ENCODE results near the gene ODF2L. TPM values are rescaled to one million over a fixed set of nuclear protein-coding genes. Genes with fewer than 3 reads are reported as not detected.

ODF2L gene
- total and polyA plus RNA-seq, 9 of the 15 experiments (the other 6 are each of a cell fraction or from before 2014, with no cell fraction given): 2.2 to 6.0 (median 4.7) TPM

DNA sequence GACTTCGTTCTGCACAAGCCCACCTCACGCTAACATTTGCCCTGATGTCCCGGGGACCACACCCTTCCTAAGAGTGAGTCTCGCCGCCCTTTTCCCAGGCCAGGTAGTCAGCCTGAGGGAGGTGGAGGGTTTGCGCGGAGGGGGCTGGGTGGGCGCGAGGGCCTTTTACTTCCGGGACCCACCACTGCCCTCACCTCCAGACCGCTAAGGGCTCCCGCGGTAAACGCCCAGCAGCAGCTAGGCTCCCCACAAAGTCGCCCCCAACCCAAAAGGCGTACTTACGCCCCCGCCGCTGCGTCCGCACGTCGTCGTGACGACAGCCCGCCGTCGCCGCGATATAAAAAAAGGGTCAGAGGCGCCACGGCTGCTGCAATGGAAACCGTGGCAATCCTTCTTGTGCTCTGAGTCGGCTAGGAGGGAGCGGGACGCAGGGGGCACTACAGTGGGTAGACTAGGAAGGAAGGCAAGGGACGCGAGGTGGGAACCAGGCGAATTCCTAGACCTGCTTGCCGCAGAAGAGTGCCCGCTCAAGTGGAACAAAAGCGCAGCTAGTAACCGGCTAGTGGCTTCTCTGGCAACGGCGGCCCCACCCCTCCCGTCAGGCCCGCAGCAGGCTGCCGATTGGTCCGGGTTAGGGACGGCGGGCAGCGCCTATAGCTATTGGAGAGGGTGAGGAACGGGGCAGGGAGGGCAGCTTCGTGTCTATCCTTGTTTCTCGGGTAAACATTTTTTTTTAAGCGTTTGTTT, at the start of gene ODF2L (continued):
- TF ChIP-seq ZNF318 (IDR thresholded peaks at IDR 0.05; ENCODE audit: borderline replicate concordance in 1 of 2, low read depth in 1 of 2): no peak
- TF ChIP-seq, protein P1, sequence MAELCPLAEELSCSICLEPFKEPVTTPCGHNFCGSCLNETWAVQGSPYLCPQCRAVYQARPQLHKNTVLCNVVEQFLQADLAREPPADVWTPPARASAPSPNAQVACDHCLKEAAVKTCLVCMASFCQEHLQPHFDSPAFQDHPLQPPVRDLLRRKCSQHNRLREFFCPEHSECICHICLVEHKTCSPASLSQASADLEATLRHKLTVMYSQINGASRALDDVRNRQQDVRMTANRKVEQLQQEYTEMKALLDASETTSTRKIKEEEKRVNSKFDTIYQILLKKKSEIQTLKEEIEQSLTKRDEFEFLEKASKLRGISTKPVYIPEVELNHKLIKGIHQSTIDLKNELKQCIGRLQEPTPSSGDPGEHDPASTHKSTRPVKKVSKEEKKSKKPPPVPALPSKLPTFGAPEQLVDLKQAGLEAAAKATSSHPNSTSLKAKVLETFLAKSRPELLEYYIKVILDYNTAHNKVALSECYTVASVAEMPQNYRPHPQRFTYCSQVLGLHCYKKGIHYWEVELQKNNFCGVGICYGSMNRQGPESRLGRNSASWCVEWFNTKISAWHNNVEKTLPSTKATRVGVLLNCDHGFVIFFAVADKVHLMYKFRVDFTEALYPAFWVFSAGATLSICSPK (IDR thresholded peaks at IDR 0.05; ENCODE audit: borderline replicate concordance): no peak
- no peak for TF ChIP-seq BACH1 (tag; IDR thresholded peaks at IDR 0.05)
- no peak for TF ChIP-seq POLR3A (IDR thresholded peaks at IDR 0.05; ENCODE audit: borderline replicate concordance, extremely low read depth, insufficient read depth, insufficient read length)
- no peak for TF ChIP-seq NCOA2 (IDR thresholded peaks at IDR 0.05; ENCODE audit: partially characterized antibody in 2 of 2)
- no peak for TF ChIP-seq ZNF780A (CRISPR knock-in tag; IDR thresholded peaks at IDR 0.05)
- TF ChIP-seq STAT5A (IDR thresholded peaks at IDR 0.05; ENCODE audit: borderline replicate concordance, low read length): no peak
- TF ChIP-seq, protein P2, sequence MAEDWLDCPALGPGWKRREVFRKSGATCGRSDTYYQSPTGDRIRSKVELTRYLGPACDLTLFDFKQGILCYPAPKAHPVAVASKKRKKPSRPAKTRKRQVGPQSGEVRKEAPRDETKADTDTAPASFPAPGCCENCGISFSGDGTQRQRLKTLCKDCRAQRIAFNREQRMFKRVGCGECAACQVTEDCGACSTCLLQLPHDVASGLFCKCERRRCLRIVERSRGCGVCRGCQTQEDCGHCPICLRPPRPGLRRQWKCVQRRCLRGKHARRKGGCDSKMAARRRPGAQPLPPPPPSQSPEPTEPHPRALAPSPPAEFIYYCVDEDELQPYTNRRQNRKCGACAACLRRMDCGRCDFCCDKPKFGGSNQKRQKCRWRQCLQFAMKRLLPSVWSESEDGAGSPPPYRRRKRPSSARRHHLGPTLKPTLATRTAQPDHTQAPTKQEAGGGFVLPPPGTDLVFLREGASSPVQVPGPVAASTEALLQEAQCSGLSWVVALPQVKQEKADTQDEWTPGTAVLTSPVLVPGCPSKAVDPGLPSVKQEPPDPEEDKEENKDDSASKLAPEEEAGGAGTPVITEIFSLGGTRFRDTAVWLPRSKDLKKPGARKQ (CRISPR knock-in tag; IDR thresholded peaks at IDR 0.05): no peak
- TF ChIP-seq NR2C1 (IDR thresholded peaks at IDR 0.05): no peak
- no peak for TF ChIP-seq NR2C1 (tag; IDR thresholded peaks at IDR 0.05)
- TF ChIP-seq YBX1 (IDR thresholded peaks at IDR 0.05): no peak
- TF ChIP-seq NR2C2 (CRISPR knock-in tag; IDR thresholded peaks at IDR 0.05): no peak; the same call in 1 of the 2 replicates
- TF ChIP-seq NR2C2 (tag; IDR thresholded peaks at IDR 0.05): peak; percentile 15; the same call in 1 of the 2 replicates
- TF ChIP-seq CBFA2T2 (conservative IDR thresholded peaks at IDR 0.05): no peak
